ENCODE data around the gene ADAMTS10. TPM values are rescaled to one million over a fixed set of nuclear protein-coding genes. Genes with fewer than 3 reads are reported as not detected.
"Not testable (repeated sequence)": the region's sequence is repeated elsewhere in the genome, so short reads cannot be mapped to it uniquely, and the experiment has no call there.

The ADAMTS10 gene
- total RNA-seq, 2 donors from 2014 or later = 27.2 to 43.3 TPM

GRCh38 chr19:8574619-8574922 is 35.9 kb downstream of the ADAMTS10 start:
- DNase-seq (ENCODE audit: low spot score); intact Hi-C loops (cut with DNase I): not testable (repeated sequence)

GRCh38 chr19:8573316-8573715 is 37.2 kb downstream of the ADAMTS10 start:
- intact Hi-C loops (cut with DNase I) = no loop called here

GRCh38 chr19:8571006-8571411 is 39.5 kb downstream of the ADAMTS10 start:
- intact Hi-C loops (cut with DNase I) = no loop called here
- no peak for DNase-seq (ENCODE audit: low spot score)

More at GRCh38 chr19:8573316-8573715, 37.2 kb downstream of the ADAMTS10 start:
- DNase-seq (ENCODE audit: low spot score) = no peak

GRCh38 chr19:8569066-8569771 is 41.3 kb downstream of the ADAMTS10 start:
- no peak for DNase-seq (ENCODE audit: low spot score)
- intact Hi-C loops (cut with DNase I) = no loop called here

GRCh38 chr19:8567522-8568172 is 42.9 kb downstream of the ADAMTS10 start:
- DNase-seq (ENCODE audit: low spot score) = no peak
- intact Hi-C loops (cut with DNase I) = no loop called here

GRCh38 chr19:8566855-8567254 is 43.7 kb downstream of the ADAMTS10 start:
- no peak for DNase-seq (ENCODE audit: low spot score)
- intact Hi-C loops (cut with DNase I) = no loop called here

- intact Hi-C loops (cut with DNase I); DNase-seq (ENCODE audit: low spot score): not testable (repeated sequence)
Measured at GRCh38 chr19:8564866-8565265, 45.6 kb downstream of the ADAMTS10 start.

GRCh38 chr19:8561075-8561764 is 49.3 kb downstream of the ADAMTS10 start:
- no peak for DNase-seq (ENCODE audit: low spot score)
- intact Hi-C loops (cut with DNase I) = no loop called here

GRCh38 chr19:8558325-8558724 is 52.2 kb downstream of the ADAMTS10 start:
- intact Hi-C loops (cut with DNase I) = no loop called here
- no peak for DNase-seq (ENCODE audit: low spot score)

GRCh38 chr19:8557642-8558238 is 52.8 kb downstream of the ADAMTS10 start:
- intact Hi-C loops (cut with DNase I) = no loop called here
- DNase-seq (ENCODE audit: low spot score) = no peak

- intact Hi-C loops (cut with DNase I); DNase-seq (ENCODE audit: low spot score): not testable (repeated sequence)
Measured at GRCh38 chr19:8553729-8554128, 56.8 kb downstream of the ADAMTS10 start.

- no peak for DNase-seq (ENCODE audit: low spot score)
- intact Hi-C loops (cut with DNase I) = no loop called here
Measured at GRCh38 chr19:8552810-8553209, 57.7 kb downstream of the ADAMTS10 start.

GRCh38 chr19:8550070-8550469 is 60.4 kb downstream of the ADAMTS10 start:
- intact Hi-C loops (cut with DNase I) = no loop called here
- no peak for DNase-seq (ENCODE audit: low spot score)

- no peak for DNase-seq (ENCODE audit: low spot score)
- intact Hi-C loops (cut with DNase I) = no loop called here
Measured at GRCh38 chr19:8545743-8546142, 64.8 kb downstream of the ADAMTS10 start.

- intact Hi-C loops (cut with DNase I) = no loop called here
- DNase-seq (ENCODE audit: low spot score) = no peak
Measured at GRCh38 chr19:8544168-8544567, 66.3 kb downstream of the ADAMTS10 start.

- intact Hi-C loops (cut with DNase I) = no loop called here
- DNase-seq (ENCODE audit: low spot score) = no peak
Measured at GRCh38 chr19:8539621-8540149, 70.8 kb downstream of the ADAMTS10 start.

- intact Hi-C loops (cut with DNase I) = no loop called here
- DNase-seq (ENCODE audit: low spot score) = no peak
Measured at GRCh38 chr19:8537099-8537498, 73.4 kb downstream of the ADAMTS10 start.

GRCh38 chr19:8536282-8536681 is 74.2 kb downstream of the ADAMTS10 start:
- DNase-seq (ENCODE audit: low spot score) = no peak
- intact Hi-C loops (cut with DNase I) = no loop called here

GRCh38 chr19:8532225-8532624 is 78.3 kb downstream of the ADAMTS10 start:
- intact Hi-C loops (cut with DNase I) = no loop called here
- no peak for DNase-seq (ENCODE audit: low spot score)

- no peak for DNase-seq (ENCODE audit: low spot score)
- intact Hi-C loops (cut with DNase I) = no loop called here
Measured at GRCh38 chr19:8531470-8531869, 79.0 kb downstream of the ADAMTS10 start.

Data from posterior vena cava (tissue), 2 donors.